GM19324 (cell line): Measurements from ENCODE around the gene POLR2C.

Experiments
- ATAC-seq: cut with Tn5 transposase; IDR thresholded peaks from one replicate; pipeline ENCODE4 v1.9.1; 2021; ENCODE audit warnings: mild to moderate bottlenecking, moderate library complexity; ENCODE audit not compliant: unreplicated experiment, low FRiP score

The POLR2C gene

DNA sequence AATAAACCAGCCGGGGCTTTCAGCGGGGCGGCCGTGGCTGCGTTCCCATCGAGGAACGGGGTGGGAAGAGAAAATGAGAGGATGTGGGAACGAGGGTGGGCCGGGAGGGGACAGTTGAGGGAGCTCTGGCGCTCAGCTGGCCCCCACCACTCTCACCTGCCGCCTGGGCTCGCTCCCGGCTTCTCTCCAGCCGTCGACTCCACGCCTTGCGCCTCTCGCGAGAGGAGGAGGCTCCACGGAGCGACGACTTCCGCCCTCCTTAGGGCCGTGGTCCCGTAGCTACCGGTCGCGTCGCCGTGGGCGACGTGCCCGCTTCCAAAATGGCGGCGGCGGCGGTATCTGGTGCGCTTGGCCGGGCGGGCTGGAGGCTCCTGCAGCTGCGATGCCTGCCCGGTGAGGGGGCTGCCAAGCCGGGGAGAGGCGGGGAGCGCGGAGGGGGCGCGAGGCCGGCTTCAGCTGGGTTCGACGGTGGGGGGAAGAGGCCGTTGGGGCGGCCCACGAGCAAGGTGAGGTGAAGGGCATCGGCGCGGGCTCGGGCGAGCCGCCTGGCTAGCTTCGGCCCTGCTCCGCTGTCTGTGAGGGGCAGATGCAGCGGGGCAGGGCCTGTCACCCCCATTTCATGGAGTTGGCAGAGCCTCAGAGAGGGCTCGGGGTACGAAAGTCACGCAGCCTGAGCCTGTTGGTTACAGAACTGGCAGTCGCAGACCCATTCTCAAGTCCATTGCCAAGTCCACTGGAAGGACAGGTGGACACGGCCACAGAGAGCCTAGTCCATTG lies 15.1 kb upstream of the POLR2C start, which contains the start of the genes CIAPIN1 and COQ9:
Gene CIAPIN1 (minus strand): TSS at position 200 of the 777 bp plus-strand sequence. CDS start 6,457 bp downstream, outside the sequence.
Gene COQ9 (plus strand): TSS at position 294 of the 777 bp plus-strand sequence. CDS start 27 bp downstream, at position 321.
- ATAC-seq = peak; percentile 97

DNA sequence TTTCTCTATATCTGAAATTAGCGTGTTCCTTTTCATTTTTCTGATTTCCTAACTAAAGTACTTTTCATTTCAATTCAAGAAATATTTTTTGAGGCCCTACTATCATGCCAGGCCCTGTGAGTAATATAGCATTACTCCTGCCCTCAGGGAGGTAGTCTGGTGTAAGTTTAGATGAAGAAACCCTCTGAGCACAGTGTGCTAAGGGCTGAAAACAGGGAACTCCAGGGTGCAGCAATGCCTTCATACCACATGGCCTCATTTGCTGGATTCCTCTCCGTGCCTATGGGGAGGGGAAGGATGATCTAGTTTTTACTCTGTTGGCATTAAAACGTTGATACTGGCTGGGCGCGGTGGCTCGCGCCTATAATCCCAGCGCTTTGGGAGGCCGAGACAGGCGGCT lies 10.5 kb upstream of the POLR2C start:
- ATAC-seq = no peak

DNA sequence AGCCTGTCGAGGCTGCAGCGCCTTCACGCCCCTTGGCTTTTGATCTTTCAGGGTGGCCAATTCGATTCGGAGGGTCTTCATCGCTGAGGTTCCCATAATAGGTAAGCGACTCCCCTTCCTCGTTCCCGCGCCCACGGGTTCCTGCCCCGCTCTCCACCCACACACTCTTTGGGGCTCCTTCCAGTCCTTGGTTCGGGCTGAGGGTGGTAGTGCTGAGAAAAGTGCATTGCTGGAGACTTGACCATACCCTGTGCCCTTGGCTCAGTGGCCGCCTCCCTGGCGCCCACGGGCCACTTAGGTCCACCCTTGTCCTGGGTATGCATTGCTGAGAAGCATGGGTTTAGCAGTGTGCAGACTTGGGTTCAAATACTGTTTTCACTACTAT lies 491 bp downstream of the POLR2C start:
- ATAC-seq = no peak

DNA sequence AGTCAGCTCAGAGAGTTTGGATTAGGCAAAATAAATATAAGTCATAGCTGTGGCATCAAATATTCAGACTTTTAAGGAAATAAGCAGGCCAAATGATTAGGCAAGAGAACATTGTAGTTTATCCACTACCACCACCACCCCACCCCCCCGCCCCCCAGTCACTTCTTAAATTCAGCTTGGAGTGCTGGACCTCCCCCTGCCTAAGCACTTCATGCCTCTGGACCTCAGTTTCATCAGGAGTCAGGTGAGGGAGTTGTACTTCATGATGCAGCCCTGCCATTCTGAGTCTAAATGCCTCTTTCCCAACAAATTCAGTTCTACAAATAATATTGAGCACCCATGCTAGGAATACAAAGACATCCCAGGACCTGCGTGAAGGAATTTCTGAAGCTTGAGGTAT lies 2.0 kb downstream of the POLR2C start:
- ATAC-seq = no peak

DNA sequence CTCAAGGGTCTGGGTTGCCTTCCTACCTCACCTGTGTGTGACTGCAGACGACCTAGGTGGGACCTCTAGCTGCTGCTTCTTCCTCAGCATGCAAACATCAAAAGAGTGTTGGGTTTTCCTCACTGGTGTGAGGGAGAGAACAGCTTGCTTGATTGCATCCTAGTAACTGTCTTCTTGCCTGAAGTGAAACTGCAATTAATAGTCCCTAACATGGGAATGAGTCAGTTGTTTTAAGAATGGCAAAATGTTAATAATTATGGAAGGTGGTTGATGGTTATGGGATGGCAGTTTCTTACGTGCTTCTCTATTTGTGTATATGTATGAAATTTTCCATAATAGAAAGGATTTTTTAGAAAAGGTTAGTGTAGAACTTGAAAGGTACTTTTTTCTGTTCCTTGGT lies 5.9 kb downstream of the POLR2C start:
- ATAC-seq = no peak

DNA sequence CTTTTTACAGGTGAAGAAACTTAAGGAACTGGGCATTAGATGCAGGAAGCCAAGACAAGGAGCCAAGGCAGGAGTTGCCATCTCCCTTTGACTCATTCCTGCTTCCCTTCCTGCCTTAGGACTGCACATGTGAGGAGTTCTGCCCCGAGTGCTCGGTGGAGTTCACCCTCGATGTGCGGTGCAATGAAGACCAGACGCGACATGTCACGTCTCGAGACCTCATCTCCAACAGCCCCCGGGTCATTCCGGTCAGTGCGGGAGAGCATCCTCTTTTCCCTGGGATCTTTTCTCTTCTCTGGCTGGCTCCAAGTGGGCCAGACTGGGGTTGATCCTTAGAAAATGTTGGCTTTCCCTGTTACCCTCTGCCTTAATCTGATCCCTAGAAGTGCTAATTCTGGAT lies 6.6 kb downstream of the POLR2C start:
- ATAC-seq = no peak

DNA sequence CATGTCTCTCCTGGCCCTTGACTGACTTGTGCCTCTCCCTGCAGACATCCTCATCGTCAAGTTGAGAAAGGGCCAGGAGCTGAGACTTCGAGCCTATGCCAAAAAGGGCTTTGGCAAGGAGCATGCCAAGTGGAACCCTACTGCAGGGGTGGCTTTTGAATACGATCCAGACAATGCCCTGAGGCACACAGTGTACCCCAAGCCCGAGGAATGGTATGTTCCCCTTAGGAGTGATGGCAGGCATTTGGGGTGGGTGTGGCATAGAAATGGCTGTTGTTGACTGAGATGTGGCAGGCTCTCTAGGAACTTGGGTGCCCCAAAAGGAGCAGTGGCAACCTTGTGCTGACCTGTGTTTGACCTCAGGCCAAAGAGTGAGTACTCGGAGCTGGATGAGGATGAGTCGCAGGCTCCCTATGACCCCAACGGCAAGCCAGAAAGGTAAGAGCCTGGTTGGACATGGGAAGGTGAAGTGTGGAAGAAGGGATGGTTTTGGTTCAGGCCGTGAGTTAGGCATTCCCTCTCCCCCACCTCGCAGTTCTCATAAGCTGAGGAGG lies 7.5 kb downstream of the POLR2C start:
- ATAC-seq = no peak

DNA sequence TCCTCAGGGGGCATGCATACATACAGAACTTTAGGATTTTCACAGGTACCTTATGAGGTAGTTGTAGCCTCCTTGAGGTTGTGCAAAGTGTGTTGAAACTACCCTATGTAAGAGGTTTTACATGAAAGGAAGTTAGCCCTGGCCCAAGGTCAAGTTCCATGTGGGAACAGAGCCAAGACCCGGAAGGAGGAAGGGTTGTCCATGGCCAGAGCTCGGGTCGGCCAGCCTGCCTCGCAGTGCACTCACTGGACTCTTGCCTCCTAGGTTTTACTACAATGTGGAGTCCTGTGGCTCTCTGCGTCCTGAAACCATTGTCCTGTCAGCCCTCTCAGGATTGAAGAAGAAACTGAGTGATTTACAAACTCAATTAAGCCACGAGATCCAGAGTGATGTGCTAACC lies 8.2 kb downstream of the POLR2C start:
- ATAC-seq = no peak

DNA sequence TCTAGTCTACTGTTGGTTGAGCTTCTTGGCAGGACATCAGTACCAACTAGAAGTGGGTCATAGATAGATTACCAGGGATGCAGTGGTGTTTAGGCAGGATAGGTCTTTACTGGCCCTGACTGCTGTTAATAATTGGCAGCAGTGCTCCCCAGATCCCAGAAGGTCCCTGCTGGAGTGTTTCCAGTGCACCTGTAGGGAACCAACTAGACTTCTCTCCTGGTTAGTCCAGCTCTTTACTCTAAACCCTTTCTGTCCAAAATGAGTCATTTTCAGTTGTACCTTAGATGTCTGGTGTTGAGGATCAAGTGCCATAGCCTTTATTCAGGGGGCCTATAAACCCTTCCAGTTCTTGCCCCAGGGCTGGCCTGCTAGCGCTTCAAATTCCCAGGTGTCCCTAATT lies 8.7 kb downstream of the POLR2C start:
- no peak for ATAC-seq

DNA sequence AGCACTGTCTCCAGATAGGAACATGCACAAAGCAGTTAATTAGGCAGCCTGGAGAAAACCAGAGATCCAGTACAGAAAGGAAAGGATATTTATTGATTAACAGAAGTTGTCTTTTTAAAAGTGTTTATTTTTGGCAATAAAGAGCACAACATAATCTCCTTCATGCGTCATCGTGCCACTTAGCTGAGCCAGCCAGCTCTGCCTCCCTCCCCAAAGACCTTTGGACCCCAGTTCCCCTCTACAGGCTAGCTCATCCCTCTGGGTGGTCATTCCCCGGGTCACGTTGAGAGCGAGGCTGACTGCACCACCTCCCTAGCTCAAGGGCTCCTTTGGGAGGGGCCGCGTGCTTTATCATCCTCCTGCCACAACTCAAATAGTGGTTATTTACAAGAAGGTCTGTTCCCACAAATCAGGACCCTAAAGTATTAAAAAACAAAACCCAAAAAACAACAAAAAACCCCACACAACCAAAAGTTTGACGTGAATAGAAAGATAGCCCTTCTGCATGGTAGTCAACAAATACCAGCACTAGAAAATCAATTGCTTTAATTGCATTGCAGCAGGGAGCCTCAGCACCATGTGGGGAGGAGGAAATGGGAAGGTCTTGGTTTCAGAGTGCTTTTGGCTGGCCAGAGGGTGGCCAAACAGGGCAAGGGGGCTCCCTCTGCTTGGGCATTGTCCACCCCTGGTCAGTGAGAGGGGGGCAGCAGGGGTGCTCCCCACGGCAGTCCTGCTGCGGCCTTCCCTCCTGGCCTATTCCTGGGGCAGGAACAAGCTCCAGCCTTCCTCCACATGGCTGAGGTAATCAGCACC lies 9.6 kb downstream of the POLR2C start:
- no peak for ATAC-seq

DNA sequence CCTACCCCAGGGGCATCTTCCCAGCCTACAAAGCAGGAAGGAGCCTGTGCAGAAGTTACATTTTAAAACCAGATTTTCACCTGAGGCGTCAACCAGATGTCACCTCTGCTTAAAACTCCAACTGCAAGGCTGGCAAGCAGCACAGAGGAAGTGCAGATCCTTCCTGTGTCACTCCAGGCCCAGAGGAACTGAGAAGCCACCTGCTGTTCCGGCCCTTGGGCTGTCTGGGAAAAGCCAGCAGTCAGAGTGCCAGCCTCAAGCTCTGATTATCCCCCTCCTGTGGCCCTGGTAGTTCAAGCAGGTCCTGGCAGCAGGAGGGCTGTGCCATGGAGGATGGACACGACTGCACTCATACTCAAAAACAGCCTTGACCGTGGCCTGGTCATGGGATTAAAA lies 10.2 kb downstream of the POLR2C start:
- no peak for ATAC-seq

DNA sequence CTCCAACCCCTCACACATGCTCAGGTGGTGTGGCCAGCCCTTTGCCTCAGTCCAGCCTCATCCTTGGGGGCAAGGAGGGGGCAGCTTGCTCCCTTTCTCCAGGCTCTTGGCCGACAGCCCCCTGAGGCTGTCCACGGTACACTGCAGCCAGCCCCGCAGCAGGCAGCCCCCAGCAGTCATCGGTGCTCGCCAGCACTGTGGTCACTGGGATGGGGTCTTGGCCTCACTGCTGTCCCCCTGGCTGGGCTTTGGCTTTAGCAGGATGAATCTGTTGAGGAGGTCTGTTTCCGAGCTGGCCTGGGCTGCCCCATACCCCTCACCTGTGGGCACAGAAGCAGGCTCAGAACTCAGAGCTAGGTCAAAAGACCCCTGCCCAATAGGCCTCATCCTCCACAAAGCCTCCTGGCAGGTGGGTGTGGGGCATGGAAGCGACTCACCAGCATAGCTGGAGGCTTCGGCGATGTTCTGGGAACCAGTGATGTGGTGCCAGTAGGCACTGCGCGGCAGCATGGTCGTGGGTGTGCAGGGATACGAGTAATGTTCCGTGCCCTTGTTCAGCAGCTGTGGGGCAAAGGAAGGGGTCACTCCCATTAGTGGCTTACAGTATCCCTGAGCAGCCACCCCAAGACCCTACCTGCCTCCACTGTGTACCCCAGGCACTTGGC lies 10.8 kb downstream of the POLR2C start:
- no peak for ATAC-seq

DNA sequence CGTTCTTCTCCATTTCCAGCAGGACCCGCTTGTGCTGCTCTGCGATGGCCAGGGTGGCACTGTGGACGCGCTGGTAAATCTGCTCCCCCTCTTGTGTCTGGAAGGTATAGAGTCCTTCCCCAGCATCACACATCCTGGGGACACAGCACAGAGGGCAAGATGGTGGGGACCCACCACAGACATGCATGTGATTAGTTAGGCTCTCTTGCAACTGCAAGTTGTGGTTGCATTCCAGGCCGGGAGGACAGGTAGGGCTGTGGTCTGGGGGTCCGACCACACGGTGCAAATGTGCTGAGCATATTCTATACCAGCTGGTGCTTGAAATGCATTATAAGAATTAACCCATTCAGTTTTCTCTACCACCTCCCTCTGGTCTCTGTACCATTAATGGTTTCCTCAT lies 11.4 kb downstream of the POLR2C start:
- no peak for ATAC-seq

DNA sequence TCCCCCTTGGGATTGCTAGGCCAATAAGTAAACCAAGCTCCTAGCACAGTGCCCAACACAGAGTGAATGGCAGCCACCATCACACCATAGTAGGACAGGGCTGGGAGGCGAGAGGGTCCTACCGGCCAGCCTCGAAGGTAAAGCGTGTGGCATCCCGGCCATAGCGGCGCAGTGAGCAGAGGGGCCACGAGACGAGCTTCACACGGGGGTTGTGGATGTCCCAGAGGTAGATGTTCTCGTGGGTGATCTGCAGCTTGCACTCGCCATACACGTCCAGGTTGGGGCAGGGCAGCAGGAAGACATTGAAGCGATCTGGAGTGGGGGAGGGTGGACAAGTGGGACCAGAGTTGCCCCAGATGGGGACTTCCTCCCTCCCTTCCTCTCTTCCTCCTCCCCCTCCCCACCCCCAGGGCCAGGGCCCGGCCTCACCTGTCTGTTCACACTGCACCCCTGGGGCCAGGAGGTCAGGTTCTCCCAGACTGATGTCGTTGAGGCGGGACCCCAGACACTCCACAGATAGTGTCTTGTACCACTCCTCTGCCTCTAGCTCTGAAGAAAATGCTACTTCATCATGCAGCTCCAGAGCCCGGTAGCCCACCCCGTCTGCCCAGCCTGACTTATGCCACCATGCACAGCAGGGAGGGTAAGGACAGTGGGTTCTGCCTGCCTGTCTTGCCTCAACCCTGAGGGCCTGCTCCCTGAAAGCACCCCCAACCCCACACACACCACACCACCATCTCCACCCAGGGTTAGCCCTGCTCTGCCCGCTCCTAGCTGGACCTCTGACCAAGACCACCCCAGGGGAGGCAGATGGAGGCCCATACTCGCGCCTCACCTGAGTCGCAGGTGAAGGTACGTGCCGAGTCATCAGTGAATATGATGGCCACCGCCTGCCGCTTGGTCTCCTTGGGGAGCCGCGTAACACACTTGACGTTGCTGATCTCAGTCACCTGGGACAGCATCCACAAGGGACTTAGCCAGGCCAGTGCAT lies 12.5 kb downstream of the POLR2C start:
- no peak for ATAC-seq

DNA sequence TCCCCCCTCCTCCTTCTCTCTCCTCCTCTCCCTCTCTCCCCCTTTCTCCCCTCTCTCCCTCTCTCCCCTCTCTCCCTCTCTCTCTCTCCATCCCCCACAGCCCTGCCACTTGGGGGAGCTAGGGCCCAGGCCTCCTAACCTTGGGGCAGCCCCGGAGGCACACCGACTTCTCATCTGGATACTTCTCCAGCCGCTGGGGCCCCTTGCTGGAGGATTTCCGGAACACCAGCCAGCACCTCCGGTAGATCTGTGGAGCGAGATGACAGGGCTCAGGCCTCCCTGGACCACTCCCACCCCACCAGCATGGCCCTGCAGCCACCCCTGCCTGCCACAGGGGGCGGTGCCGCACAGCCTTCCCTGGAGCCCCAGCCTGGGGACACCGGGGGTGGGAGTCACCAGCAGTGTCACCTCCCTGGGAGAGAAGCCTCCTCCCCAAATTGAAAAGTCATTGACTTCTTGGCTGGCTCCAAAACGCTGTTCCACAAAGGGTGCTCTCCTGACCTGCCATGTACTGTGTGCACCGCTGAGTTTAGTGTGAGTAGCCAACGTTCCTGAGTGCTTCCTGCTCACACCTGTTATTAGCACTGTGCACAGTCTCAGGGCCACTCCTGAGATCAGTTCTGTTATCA lies 13.3 kb downstream of the POLR2C start:
- ATAC-seq = peak; percentile 68

DNA sequence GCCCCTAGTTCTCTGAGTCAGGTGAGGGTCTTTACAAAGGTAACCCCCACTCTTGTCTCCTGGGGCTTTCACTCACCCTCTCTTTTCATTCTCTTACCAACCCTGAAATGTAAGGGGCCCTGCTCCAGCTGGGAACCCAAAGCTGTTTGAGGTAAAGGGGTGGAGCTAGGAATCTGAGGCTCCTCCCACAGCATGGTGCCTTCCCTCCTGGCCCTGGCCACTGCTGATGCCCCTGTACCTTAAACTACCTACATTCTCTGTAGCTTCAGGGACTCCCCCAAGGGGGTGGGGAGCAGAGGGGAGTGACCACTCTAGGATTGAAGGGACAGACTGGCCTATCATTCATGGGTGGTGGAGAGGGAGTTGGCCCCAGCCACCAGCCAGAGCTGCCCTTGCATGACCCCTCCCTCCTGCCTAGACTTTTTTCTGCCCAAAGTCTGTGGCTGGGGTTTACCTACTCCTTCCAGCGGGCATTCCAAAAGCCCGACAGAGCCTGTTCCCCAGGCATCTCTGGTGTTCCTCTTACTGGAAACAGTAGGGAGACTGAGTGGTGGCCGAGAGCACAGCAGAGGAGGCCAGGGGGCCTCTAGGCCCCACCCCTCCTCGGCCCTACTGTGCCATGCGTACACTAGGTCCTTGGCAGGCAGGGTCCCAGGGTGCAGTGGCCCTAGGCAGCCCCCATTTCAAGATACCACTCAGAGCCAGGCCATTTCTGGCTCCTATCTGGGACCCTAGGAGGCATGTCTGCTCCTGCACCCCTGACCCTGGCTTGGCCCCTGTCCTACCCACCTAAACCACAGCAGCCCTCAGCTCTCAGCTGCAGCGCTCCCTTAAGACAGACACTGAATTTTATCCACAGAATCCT lies 14.3 kb downstream of the POLR2C start:
- ATAC-seq = no peak

DNA sequence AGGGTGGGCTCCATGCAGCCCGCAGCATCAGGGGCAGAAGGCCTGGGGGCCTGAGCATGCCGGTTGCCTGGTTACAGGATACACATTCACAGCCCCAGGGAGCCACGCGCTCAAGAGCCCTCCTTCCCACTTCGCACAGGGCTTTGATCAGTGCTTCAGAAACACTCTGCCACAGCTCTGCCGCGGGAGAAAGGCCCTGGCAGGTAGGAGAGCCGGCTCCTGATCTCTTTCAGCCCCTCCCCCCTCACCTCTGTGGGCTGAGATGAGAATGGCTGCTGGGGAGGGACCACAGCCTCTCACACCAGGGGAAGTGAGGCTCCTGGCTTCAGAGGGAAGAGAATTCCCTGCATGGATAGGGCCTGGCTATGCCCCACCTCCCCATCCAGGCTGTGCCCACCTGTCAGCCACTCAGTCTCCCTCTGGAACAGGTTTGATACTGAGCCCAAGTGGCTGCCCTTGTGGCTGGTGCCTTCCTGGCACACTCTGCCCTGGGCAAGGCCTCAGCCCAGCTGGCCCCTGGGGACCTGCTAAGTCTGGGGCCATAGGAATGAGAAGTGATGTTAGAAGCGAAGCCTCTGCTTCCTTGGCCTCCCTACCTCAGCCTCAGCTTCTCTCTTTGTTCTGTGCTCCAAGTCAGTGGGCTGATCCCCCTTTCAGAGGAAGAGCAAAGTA lies 15.2 kb downstream of the POLR2C start:
- ATAC-seq = no peak
